GM18868 (cell line): ENCODE measurements around the gene BMP7.

Experiments
- ATAC-seq: cut with Tn5 transposase; IDR thresholded peaks from one replicate; pipeline ENCODE4 v1.9.1; 2021; ENCODE audit warnings: mild to moderate bottlenecking, moderate library complexity; ENCODE audit not compliant: unreplicated experiment

BMP7 gene

GRCh38 chr20:57231951-57232428 is 34.5 kb downstream of the BMP7 start:
- ATAC-seq = no peak

- no peak for ATAC-seq
Observed at GRCh38 chr20:57231161-57231560, 35.3 kb downstream of the BMP7 start.

GRCh38 chr20:57230247-57230646 is 36.2 kb downstream of the BMP7 start:
- no peak for ATAC-seq

- ATAC-seq = no peak
Observed at GRCh38 chr20:57229490-57229889, 37.0 kb downstream of the BMP7 start.

GRCh38 chr20:57225830-57226229 is 40.6 kb downstream of the BMP7 start:
- no peak for ATAC-seq

- ATAC-seq = no peak
Observed at GRCh38 chr20:57225197-57225733, 41.2 kb downstream of the BMP7 start.

- ATAC-seq = no peak
Observed at GRCh38 chr20:57224641-57225138, 41.8 kb downstream of the BMP7 start.

- no peak for ATAC-seq
Observed at GRCh38 chr20:57223648-57224489, 42.6 kb downstream of the BMP7 start.

GRCh38 chr20:57222631-57222950 is 43.9 kb downstream of the BMP7 start:
- ATAC-seq = no peak

GRCh38 chr20:57221916-57222630 is 44.4 kb downstream of the BMP7 start:
- ATAC-seq = no peak

GRCh38 chr20:57220337-57221145 is 45.9 kb downstream of the BMP7 start:
- no peak for ATAC-seq

- no peak for ATAC-seq
Observed at GRCh38 chr20:57219071-57219677, 47.3 kb downstream of the BMP7 start.

- ATAC-seq = no peak
Observed at GRCh38 chr20:57218489-57218888, 48.0 kb downstream of the BMP7 start.

- no peak for ATAC-seq
Observed at GRCh38 chr20:57217802-57218201, 48.6 kb downstream of the BMP7 start.

- ATAC-seq = no peak
Observed at GRCh38 chr20:57216669-57217068, 49.8 kb downstream of the BMP7 start.

- ATAC-seq = no peak
Observed at GRCh38 chr20:57215826-57216471, 50.5 kb downstream of the BMP7 start.

- ATAC-seq = no peak
Observed at GRCh38 chr20:57215426-57215825, 51.0 kb downstream of the BMP7 start.

GRCh38 chr20:57214948-57215347 is 51.5 kb downstream of the BMP7 start:
- no peak for ATAC-seq

GRCh38 chr20:57214427-57214826 is 52.0 kb downstream of the BMP7 start:
- ATAC-seq = no peak

- ATAC-seq = no peak
Observed at GRCh38 chr20:57213924-57214323, 52.5 kb downstream of the BMP7 start.
